Muscle layer of colon (tissue), 2 donors: Measurements from ENCODE around the gene GALNT13.

Experiments used
- H3K27ac ChIP-seq: one replicate; pipeline ENCODE4 v1.7.0; 2013; ENCODE audit warnings: low read depth, mild to moderate bottlenecking, low read length, moderate library complexity
- H3K27me3 ChIP-seq, 2 donors: one replicate each; pipeline ENCODE4 v1.7.0; 2013; ENCODE audit warnings: low read length in 2 of 2, mild to moderate bottlenecking in 2 of 2; ENCODE audit not compliant: insufficient read depth in 2 of 2, control insufficient read depth in 1 of 2
- H3K36me3 ChIP-seq: one replicate; pipeline ENCODE4 v1.7.0; 2013; ENCODE audit warnings: mild to moderate bottlenecking, low read length; ENCODE audit not compliant: insufficient read depth
- H3K4me1 ChIP-seq: one replicate; pipeline ENCODE4 v1.7.0; 2013; ENCODE audit warnings: mild to moderate bottlenecking, low read length; ENCODE audit not compliant: insufficient read depth
- H3K4me3 ChIP-seq, 2 donors: one replicate each; pipeline ENCODE4 v1.7.0; 2013; ENCODE audit warnings: low read length in 2 of 2, low read depth in 1 of 2, mild to moderate bottlenecking in 1 of 2, moderate library complexity in 1 of 2
- H3K9ac ChIP-seq: one replicate; pipeline ENCODE4 v1.7.0; 2013; ENCODE audit warnings: low read length
- H3K9me3 ChIP-seq: one replicate; pipeline ENCODE4 v1.7.0; 2013; ENCODE audit warnings: mild to moderate bottlenecking, low read length
- donor health status: abdominal sarcoma.
- donor health status: Adenocarcinoma of cecum.

Gene GALNT13

DNA sequence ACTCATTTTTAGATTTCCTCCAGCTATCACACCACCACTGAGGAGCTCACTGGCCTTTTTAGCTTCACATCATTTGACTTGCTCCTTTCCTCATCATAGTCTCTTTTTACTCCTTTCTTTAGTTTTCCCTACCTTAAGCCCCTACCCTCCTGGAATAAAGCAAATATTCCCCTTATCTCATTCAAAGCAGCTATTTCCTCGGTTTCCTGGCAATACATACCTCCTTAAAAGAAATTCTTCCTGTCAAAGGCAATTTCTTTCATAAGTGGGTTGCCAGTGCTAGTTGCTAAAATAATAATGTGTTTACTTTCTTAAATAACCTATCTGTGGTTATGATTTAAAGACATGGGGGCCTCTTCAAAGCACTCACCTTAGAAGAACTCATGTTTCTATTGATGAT is 359.3 kb downstream of the GALNT13 start:
- Histone ChIP-seq H3K27me3 (no peaks in the 10 kb centered on the region), H3K9me3 (no peaks in the 10 kb centered on the region), H3K4me3 (no peak overlapping the region), H3K36me3 (no peaks in the 10 kb centered on the region), H3K27ac (no peak overlapping the region), H3K4me1 (no peaks in the 10 kb centered on the region), H3K9ac (no peak overlapping the region)

DNA sequence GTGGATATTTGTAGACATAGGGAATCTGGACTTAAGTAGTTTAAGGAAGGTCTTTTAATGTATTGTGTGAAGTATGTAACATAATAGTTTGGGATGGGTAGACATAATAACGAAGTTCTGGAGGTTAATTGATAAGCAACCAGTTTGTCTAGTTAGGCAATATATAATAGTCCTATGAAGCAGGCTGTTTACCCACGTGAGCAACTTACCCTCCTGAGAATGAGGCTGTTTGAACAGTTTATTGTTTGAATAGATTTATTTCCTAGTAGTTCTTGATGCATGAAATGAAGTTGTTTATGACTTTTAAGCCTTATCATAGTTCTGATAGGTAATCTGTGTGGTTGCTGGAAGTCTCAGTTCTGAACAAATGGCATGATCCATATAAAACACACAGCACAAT is 361.5 kb downstream of the GALNT13 start:
- no peaks in the 10 kb centered on the region for H3K4me1 ChIP-seq
- no peaks in the 10 kb centered on the region for H3K36me3 ChIP-seq
- H3K9ac ChIP-seq = no peak overlapping the region
- H3K4me3 ChIP-seq = no peak overlapping the region
- H3K27me3 ChIP-seq = no peaks in the 10 kb centered on the region
- H3K27ac ChIP-seq = no peak overlapping the region
- no peaks in the 10 kb centered on the region for H3K9me3 ChIP-seq

DNA sequence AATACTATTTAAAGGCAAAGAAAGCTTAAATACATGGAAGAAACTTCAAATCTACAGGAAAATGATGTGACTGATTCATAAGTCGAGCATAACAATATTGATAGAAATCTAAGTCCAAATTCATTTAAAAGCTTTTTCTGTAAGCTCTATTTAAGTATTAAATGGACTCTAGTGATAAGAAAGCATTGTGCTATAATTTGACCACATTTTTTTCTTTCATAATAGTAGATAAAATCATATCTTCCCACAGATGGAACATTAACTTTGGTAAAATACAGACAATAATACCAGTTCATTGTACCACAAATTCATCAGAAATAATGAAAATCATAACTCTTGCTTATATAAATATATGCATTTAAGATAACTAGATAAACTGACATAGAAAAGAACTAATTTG is 366.5 kb downstream of the GALNT13 start:
- Histone ChIP-seq H3K9me3 (no peaks in the 10 kb centered on the region), H3K27ac (no peak overlapping the region), H3K4me1 (no peaks in the 10 kb centered on the region), H3K27me3 (no peaks in the 10 kb centered on the region), H3K9ac (no peak overlapping the region), H3K4me3 (no peak overlapping the region), H3K36me3 (no peaks in the 10 kb centered on the region)

GRCh38 chr2:154240316-154240715 is 368.6 kb downstream of the GALNT13 start:
- Histone ChIP-seq H3K4me3 (no peak overlapping the region), H3K27me3 (no peaks in the 10 kb centered on the region), H3K36me3 (no peaks in the 10 kb centered on the region), H3K27ac (no peak overlapping the region), H3K9me3 (no peaks in the 10 kb centered on the region), H3K9ac (no peak overlapping the region), H3K4me1 (no peaks in the 10 kb centered on the region)

- Histone ChIP-seq H3K4me1 (no peaks in the 10 kb centered on the region), H3K27me3 (no peaks in the 10 kb centered on the region), H3K36me3 (no peaks in the 10 kb centered on the region), H3K27ac (no peak overlapping the region), H3K9ac (no peak overlapping the region), H3K4me3 (no peak overlapping the region), H3K9me3 (no peaks in the 10 kb centered on the region)
Observed at GRCh38 chr2:154240921-154241379, 369.2 kb downstream of the GALNT13 start.

DNA sequence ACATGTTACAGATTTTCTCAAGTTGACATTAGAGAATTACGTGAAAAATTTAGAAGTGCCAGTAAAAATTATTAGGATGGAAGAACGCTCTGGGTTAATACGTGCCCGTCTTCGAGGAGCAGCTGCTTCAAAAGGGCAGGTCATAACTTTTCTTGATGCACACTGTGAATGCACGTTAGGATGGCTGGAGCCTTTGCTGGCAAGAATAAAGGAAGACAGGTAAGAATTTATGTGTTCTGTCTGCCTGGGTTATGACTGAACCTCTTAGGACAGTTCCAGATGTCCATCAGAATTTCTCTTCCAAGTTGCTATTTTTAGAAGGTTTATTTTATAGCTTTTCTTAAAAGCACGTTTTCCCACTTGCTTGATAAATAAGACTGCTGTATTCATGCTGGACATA is 371.0 kb downstream of the GALNT13 start:
- Histone ChIP-seq H3K9me3 (no peaks in the 10 kb centered on the region), H3K36me3 (no peaks in the 10 kb centered on the region), H3K27me3 (no peaks in the 10 kb centered on the region), H3K4me3 (no peak overlapping the region), H3K27ac (no peak overlapping the region), H3K4me1 (no peaks in the 10 kb centered on the region), H3K9ac (no peak overlapping the region)

GRCh38 chr2:154243685-154244084 is 372.0 kb downstream of the GALNT13 start:
- Histone ChIP-seq H3K4me3 (no peak overlapping the region), H3K36me3 (no peaks in the 10 kb centered on the region), H3K27ac (no peak overlapping the region), H3K9ac (no peak overlapping the region), H3K9me3 (no peaks in the 10 kb centered on the region), H3K4me1 (no peaks in the 10 kb centered on the region), H3K27me3 (no peaks in the 10 kb centered on the region)

DNA sequence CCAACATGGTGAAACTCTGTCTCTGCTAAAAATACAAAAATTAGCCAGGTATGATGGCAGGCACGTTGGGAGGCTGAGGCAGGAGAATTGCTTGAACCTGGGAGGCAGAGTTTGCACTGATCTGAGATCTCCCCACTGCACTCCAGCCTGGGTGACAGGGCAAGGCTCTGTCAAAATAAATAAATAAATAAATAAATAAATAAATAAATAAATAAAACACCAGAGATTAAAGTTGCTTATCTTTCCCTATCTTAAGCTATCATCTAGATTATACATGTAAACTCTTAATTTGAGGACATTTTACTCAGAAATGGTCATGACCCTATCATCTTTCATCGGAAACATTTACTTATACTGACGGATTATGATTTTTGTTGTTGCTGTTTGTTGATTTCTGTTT is 373.2 kb downstream of the GALNT13 start:
- no peaks in the 10 kb centered on the region for H3K9me3 ChIP-seq
- no peaks in the 10 kb centered on the region for H3K36me3 ChIP-seq
- H3K27me3 ChIP-seq = no peaks in the 10 kb centered on the region
- H3K9ac ChIP-seq = no peak overlapping the region
- no peak overlapping the region for H3K27ac ChIP-seq
- H3K4me1 ChIP-seq = no peaks in the 10 kb centered on the region
- no peak overlapping the region for H3K4me3 ChIP-seq

- H3K36me3 ChIP-seq = no peaks in the 10 kb centered on the region
- no peak overlapping the region for H3K9ac ChIP-seq
- H3K27ac ChIP-seq = no peak overlapping the region
- H3K27me3 ChIP-seq = no peaks in the 10 kb centered on the region
- no peak overlapping the region for H3K4me3 ChIP-seq
- H3K9me3 ChIP-seq = no peaks in the 10 kb centered on the region
- no peaks in the 10 kb centered on the region for H3K4me1 ChIP-seq
Observed at GRCh38 chr2:154247503-154247902, 375.8 kb downstream of the GALNT13 start.

GRCh38 chr2:154256136-154256535 is 384.4 kb downstream of the GALNT13 start:
- no peak overlapping the region for H3K4me3 ChIP-seq
- H3K27ac ChIP-seq = no peak overlapping the region
- no peaks in the 10 kb centered on the region for H3K27me3 ChIP-seq
- H3K9ac ChIP-seq = no peak overlapping the region
- no peaks in the 10 kb centered on the region for H3K9me3 ChIP-seq
- no peaks in the 10 kb centered on the region for H3K36me3 ChIP-seq
- no peaks in the 10 kb centered on the region for H3K4me1 ChIP-seq

DNA sequence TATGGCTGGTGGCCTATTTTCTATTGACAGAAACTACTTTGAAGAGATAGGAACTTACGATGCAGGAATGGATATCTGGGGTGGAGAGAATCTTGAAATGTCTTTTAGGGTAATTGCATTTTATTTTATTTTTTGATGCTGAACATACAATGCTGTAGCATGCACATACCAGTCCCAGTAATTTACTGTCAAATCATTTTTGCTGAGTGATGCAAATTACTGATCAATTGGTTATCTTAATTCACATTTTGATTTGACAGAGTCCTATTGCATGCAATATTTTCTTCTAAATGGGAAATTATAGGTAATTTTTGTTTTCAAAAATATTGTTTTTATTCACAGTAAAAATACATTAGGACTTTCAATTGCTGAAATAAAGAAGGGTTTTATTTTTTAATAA is 387.3 kb downstream of the GALNT13 start:
- Histone ChIP-seq H3K9me3 (no peaks in the 10 kb centered on the region), H3K4me1 (no peaks in the 10 kb centered on the region), H3K36me3 (no peaks in the 10 kb centered on the region), H3K27me3 (no peaks in the 10 kb centered on the region), H3K27ac (no peak overlapping the region), H3K9ac (no peak overlapping the region), H3K4me3 (no peak overlapping the region)

DNA sequence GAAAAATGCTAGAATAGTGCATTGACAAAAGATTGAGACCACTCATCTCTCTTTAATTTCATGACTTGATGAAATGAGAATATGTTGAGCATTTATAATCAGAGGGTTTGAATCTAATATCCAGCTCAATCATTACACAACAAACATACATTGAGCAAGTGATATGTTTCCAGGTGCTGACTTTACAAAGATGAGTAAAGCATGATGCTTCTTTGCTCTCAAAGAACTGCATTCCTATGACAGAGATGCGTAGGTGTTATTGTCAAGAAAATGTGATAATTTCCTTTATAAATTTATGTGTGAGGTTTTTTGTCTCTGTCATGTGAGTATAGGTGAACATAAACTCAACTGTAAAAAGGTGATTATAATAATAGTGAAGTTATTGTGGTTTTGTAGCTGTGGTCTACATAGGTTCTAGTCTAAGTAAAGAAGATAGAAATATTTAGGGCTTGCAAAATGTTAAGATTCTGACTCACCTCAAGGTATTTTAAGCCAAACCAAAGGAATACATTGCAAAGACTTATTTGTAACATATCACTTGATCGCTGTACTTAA is 389.8 kb downstream of the GALNT13 start:
- no peaks in the 10 kb centered on the region for H3K27me3 ChIP-seq

More for the DNA sequence above, 389.8 kb downstream of the GALNT13 start:
- Histone ChIP-seq H3K4me1 (no peaks in the 10 kb centered on the region), H3K27ac (no peak overlapping the region), H3K9ac (no peak overlapping the region), H3K36me3 (no peaks in the 10 kb centered on the region), H3K4me3 (no peak overlapping the region), H3K9me3 (no peaks in the 10 kb centered on the region)
